ENCODE data around the gene AKIP1. TPM values are rescaled to one million over a fixed set of nuclear protein-coding genes. Genes with fewer than 3 reads are reported as not detected.

AKIP1 gene
- total and polyA plus RNA-seq, 9 of the 15 experiments (the other 6 are each of a cell fraction or from before 2014, with no cell fraction given), result 9.0 to 52.6 (median 36.2) TPM

DNA sequence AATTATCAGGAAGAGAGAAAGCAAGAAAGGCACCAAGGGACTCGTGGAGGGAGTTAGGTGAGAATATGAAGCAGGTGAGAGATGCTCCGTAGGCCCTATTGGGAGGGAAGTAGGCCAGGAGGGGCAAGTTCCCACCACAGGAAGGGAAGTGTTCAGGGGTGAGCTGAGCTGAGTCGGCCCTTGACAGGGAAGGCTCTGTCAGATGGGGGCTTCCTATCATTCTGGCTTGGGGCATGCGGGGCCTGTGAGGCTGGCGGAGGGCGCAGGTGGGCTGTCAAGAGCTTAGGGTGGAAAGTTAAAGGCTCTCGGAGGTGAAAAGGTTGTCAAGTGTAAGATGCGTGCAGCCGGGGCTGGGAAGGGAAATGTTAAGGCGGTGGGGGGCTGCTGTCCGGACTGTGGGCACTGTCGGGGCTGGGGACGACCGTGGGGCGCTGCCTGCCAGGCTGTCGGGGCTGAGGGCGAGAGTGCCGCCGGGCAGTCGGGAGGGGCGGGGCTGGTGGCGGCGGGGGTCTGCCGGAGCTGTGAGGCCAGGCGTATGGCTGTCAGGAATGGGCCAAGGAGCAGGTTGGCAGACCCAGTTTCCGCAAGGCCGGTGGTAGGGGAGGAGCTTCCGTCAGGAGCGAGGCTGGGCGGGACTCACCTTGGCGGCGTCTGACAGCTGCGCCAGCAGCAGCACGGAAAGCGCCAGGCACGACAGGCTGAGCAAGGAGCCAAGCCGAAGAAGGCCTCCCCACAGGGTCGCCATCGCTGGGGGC lies 52.8 kb downstream of the AKIP1 start (continued):
- TF ChIP-seq, protein P1, sequence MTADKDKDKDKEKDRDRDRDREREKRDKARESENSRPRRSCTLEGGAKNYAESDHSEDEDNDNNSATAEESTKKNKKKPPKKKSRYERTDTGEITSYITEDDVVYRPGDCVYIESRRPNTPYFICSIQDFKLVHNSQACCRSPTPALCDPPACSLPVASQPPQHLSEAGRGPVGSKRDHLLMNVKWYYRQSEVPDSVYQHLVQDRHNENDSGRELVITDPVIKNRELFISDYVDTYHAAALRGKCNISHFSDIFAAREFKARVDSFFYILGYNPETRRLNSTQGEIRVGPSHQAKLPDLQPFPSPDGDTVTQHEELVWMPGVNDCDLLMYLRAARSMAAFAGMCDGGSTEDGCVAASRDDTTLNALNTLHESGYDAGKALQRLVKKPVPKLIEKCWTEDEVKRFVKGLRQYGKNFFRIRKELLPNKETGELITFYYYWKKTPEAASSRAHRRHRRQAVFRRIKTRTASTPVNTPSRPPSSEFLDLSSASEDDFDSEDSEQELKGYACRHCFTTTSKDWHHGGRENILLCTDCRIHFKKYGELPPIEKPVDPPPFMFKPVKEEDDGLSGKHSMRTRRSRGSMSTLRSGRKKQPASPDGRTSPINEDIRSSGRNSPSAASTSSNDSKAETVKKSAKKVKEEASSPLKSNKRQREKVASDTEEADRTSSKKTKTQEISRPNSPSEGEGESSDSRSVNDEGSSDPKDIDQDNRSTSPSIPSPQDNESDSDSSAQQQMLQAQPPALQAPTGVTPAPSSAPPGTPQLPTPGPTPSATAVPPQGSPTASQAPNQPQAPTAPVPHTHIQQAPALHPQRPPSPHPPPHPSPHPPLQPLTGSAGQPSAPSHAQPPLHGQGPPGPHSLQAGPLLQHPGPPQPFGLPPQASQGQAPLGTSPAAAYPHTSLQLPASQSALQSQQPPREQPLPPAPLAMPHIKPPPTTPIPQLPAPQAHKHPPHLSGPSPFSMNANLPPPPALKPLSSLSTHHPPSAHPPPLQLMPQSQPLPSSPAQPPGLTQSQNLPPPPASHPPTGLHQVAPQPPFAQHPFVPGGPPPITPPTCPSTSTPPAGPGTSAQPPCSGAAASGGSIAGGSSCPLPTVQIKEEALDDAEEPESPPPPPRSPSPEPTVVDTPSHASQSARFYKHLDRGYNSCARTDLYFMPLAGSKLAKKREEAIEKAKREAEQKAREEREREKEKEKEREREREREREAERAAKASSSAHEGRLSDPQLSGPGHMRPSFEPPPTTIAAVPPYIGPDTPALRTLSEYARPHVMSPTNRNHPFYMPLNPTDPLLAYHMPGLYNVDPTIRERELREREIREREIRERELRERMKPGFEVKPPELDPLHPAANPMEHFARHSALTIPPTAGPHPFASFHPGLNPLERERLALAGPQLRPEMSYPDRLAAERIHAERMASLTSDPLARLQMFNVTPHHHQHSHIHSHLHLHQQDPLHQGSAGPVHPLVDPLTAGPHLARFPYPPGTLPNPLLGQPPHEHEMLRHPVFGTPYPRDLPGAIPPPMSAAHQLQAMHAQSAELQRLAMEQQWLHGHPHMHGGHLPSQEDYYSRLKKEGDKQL (CRISPR knock-in tag; IDR thresholded peaks at IDR 0.05; ENCODE audit: borderline replicate concordance), result 0 out of 2 replicates have a peak, but pooled peaks have one; percentile 25
- TF ChIP-seq, protein P2, sequence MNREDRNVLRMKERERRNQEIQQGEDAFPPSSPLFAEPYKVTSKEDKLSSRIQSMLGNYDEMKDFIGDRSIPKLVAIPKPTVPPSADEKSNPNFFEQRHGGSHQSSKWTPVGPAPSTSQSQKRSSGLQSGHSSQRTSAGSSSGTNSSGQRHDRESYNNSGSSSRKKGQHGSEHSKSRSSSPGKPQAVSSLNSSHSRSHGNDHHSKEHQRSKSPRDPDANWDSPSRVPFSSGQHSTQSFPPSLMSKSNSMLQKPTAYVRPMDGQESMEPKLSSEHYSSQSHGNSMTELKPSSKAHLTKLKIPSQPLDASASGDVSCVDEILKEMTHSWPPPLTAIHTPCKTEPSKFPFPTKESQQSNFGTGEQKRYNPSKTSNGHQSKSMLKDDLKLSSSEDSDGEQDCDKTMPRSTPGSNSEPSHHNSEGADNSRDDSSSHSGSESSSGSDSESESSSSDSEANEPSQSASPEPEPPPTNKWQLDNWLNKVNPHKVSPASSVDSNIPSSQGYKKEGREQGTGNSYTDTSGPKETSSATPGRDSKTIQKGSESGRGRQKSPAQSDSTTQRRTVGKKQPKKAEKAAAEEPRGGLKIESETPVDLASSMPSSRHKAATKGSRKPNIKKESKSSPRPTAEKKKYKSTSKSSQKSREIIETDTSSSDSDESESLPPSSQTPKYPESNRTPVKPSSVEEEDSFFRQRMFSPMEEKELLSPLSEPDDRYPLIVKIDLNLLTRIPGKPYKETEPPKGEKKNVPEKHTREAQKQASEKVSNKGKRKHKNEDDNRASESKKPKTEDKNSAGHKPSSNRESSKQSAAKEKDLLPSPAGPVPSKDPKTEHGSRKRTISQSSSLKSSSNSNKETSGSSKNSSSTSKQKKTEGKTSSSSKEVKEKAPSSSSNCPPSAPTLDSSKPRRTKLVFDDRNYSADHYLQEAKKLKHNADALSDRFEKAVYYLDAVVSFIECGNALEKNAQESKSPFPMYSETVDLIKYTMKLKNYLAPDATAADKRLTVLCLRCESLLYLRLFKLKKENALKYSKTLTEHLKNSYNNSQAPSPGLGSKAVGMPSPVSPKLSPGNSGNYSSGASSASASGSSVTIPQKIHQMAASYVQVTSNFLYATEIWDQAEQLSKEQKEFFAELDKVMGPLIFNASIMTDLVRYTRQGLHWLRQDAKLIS (CRISPR knock-in tag; IDR thresholded peaks at IDR 0.05), result no peak
- TF ChIP-seq ZNF431 (CRISPR knock-in tag; IDR thresholded peaks at IDR 0.05) (no peak), MCM5 (IDR thresholded peaks at IDR 0.05; ENCODE audit: low read depth) (no peak), BRD9 (IDR thresholded peaks at IDR 0.05; ENCODE audit: low read depth, partially characterized antibody) (no peak), KDM5B (IDR thresholded peaks at IDR 0.05; ENCODE audit: insufficient replicate concordance, low read depth, low read length) (no peak), SMAD3 (CRISPR knock-in tag; conservative IDR thresholded peaks at IDR 0.05) (no peak), ZNF197 (CRISPR knock-in tag; IDR thresholded peaks at IDR 0.05; ENCODE audit: low read depth) (no peak), NRF1 (conservative IDR thresholded peaks at IDR 0.05 in 1 of 2, IDR thresholded peaks at IDR 0.05 in 1 of 2) (peak; percentile 80 to 81; a peak in 3 of 4 replicates), RBM34 (IDR thresholded peaks at IDR 0.05; ENCODE audit: borderline replicate concordance, insufficient read depth, low read length) (no peak), ADNP (tag; IDR thresholded peaks at IDR 0.05) (no peak), ZNF561 (CRISPR knock-in tag; conservative IDR thresholded peaks at IDR 0.05) (no peak)
- TF ChIP-seq, protein P3, sequence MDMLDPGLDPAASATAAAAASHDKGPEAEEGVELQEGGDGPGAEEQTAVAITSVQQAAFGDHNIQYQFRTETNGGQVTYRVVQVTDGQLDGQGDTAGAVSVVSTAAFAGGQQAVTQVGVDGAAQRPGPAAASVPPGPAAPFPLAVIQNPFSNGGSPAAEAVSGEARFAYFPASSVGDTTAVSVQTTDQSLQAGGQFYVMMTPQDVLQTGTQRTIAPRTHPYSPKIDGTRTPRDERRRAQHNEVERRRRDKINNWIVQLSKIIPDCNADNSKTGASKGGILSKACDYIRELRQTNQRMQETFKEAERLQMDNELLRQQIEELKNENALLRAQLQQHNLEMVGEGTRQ (CRISPR knock-in tag; IDR thresholded peaks at IDR 0.05), result 0 out of 2 replicates have a peak, but pooled peaks have one; percentile 2
- TF ChIP-seq, protein P4, sequence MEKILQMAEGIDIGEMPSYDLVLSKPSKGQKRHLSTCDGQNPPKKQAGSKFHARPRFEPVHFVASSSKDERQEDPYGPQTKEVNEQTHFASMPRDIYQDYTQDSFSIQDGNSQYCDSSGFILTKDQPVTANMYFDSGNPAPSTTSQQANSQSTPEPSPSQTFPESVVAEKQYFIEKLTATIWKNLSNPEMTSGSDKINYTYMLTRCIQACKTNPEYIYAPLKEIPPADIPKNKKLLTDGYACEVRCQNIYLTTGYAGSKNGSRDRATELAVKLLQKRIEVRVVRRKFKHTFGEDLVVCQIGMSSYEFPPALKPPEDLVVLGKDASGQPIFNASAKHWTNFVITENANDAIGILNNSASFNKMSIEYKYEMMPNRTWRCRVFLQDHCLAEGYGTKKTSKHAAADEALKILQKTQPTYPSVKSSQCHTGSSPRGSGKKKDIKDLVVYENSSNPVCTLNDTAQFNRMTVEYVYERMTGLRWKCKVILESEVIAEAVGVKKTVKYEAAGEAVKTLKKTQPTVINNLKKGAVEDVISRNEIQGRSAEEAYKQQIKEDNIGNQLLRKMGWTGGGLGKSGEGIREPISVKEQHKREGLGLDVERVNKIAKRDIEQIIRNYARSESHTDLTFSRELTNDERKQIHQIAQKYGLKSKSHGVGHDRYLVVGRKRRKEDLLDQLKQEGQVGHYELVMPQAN (IDR thresholded peaks at IDR 0.05; ENCODE audit: borderline replicate concordance), result peak; percentile 92
